Activated CD4-positive, alpha-beta T cell treated with anti-CD3 and anti-CD28 coated beads, Interleukin-2, amount 10 ng/mL, durations not matched to agents 7 days and 5 days (primary cell): ENCODE data around the gene CCDC170. TPM values are rescaled to one million over a fixed set of nuclear protein-coding genes. Genes with fewer than 3 reads are reported as not detected.
"Not testable (repeated sequence)": the region's sequence is repeated elsewhere in the genome, so short reads cannot be mapped to it uniquely, and the experiment has no call there.

Experiments used
- CTCF ChIA-PET: fragments of 350-600 bp; sonication (Branson Sonifier 250); formaldehyde crosslinking; loops from one replicate; lab custom pipeline; 2021; ENCODE audit warnings: antibody characterized with exemption; lab: Charles Lee
- POLR2A ChIA-PET: fragments of 350-600 bp; sonication (Branson Sonifier 250); formaldehyde crosslinking; loops from one replicate; lab custom pipeline; 2021; ENCODE audit warnings: antibody characterized with exemption; lab: Charles Lee
- DNase-seq: peaks from one replicate; pipeline ENCODE4 v3.0.0-alpha.2; 2020
- H3K27ac Mint-ChIP-seq: one replicate; pipeline ENCODE4 v1.8.0; 2021; ENCODE audit warnings: mild to moderate bottlenecking, moderate library complexity, mixed read lengths
- H3K27me3 Mint-ChIP-seq: one replicate; pipeline ENCODE4 v1.8.0; 2021; ENCODE audit warnings: mixed read lengths
- H3K36me3 Mint-ChIP-seq: one replicate; pipeline ENCODE4 v1.8.0; 2021; ENCODE audit warnings: low read depth, mixed read lengths
- H3K4me1 Mint-ChIP-seq: one replicate; pipeline ENCODE4 v1.8.0; 2021; ENCODE audit warnings: mixed read lengths
- H3K4me3 Mint-ChIP-seq: one replicate; pipeline ENCODE4 v1.8.0; 2021; ENCODE audit warnings: mild to moderate bottlenecking, moderate library complexity, mixed read lengths
- H3K9me3 Mint-ChIP-seq: one replicate; pipeline ENCODE4 v1.8.0; 2021; ENCODE audit warnings: mixed read lengths
- total RNA-seq, 2 experiments: library from RNA; stranded (reverse); gene quantifications; one replicate each; pipeline ENCODE4 v1.2.3, GENCODE V29; 2021

CCDC170 gene, protein sequence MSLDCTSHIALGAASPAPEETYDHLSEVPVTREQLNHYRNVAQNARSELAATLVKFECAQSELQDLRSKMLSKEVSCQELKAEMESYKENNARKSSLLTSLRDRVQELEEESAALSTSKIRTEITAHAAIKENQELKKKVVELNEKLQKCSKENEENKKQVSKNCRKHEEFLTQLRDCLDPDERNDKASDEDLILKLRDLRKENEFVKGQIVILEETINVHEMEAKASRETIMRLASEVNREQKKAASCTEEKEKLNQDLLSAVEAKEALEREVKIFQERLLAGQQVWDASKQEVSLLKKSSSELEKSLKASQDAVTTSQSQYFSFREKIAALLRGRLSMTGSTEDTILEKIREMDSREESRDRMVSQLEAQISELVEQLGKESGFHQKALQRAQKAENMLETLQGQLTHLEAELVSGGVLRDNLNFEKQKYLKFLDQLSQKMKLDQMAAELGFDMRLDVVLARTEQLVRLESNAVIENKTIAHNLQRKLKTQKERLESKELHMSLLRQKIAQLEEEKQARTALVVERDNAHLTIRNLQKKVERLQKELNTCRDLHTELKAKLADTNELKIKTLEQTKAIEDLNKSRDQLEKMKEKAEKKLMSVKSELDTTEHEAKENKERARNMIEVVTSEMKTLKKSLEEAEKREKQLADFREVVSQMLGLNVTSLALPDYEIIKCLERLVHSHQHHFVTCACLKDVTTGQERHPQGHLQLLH
- total RNA-seq = not detected

DNA sequence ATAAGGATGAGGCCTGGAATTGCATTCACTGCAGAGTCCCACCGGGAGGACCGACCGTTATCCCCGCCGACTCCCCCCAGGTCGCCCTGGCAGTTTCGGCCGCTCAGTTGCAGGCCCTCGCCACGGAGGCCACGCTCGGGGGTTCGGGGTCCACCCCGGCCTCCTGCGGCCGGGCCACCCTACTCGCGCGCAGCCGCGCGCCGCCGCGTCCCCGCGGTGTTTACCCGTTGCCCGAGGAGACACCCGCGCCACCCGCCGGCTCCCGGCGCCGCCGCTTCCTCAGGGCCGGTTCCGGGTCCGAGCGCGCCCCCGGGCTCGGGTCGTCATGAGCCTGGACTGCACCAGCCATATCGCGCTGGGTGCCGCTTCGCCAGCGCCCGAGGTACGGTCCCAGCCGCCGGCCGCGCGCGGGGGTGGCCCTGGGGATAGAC lies at the start of gene CCDC170:
TSS of gene CCDC170 (plus strand) at position 214 of the 431 bp plus-strand sequence. CDS start at position 326, 112 bp downstream.
- Mint-ChIP-seq H3K27me3 (peaks cover 52% of the 10 kb centered on the region), H3K4me3 (peak within 1 kb of the TSS; percentile 71), H3K36me3 (no peaks in the 10 kb centered on the region), H3K4me1 (peaks cover 19% of the 10 kb centered on the region), H3K27ac (no peak within 1 kb of the TSS), H3K9me3 (no peaks in the 10 kb centered on the region)
- ChIA-PET POLR2A (no interaction called here), CTCF (no interaction called here)
- no peak for DNase-seq

DNA sequence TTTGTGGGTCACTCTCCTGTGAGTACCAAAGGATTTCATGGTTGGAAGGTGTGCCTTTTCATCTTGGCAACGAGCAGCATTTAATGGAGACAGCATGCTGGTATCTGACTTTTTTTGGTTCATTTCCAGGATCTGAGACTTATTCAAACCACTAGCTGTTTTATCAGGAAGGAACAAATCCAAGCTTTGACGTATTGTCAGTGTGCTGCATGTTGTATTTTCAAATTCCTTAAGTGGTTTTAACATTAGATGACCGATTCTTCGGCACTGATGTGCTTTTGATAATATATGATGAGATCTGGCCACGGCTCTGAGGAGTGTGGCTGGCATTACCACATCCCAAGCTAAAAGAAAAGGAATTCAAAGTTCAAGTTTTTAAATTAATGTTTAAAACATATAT lies 48.3 kb upstream of the CCDC170 start:
- Mint-ChIP-seq H3K27me3 (no peaks in the 10 kb centered on the region), H3K9me3 (no peaks in the 10 kb centered on the region), H3K27ac (no peak overlapping the region), H3K4me1 (peaks cover 25% of the 10 kb centered on the region), H3K4me3 (no peak overlapping the region), H3K36me3 (peaks cover 7% of the 10 kb centered on the region)
- POLR2A ChIA-PET = interaction anchor here (0.6 kb wide), 1 partner anchor 58 kb away, joined by 4 read pairs; no protein-coding TSS in a partner anchor
- DNase-seq = no peak
- CTCF ChIA-PET = interaction anchor here (1.6 kb wide), 2 partner anchors 28 to 39 kb away, joined by 3 to 4 read pairs; no protein-coding TSS in a partner anchor

DNA sequence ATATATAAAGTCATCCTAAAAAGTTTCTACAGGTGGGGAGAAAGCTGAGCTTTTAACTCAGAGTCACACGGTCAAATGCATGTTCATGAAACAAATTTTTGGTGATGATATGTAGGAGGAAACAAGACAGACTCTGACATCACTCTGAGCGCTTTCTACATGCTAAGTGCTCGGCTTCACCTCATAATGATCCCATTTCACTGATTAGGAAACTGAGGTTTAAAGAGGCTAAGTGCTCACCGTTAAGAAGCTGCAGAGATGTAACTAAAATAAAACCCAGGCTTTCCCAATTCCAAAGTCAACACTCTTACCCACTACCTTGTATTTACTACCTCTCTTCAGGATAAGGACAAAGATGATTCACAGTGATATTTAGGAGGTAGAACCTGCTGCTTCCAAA lies 46.6 kb upstream of the CCDC170 start:
- no peak overlapping the region for H3K27ac Mint-ChIP-seq
- DNase-seq = no peak
- no peaks in the 10 kb centered on the region for H3K9me3 Mint-ChIP-seq
- POLR2A ChIA-PET = no interaction called here
- no peak overlapping the region for H3K4me3 Mint-ChIP-seq
- no peaks in the 10 kb centered on the region for H3K27me3 Mint-ChIP-seq
- CTCF ChIA-PET = interaction anchor here (1.0 to 1.9 kb wide), 3 partner anchors 10 to 41 kb away, joined by 3 to 6 read pairs (median 4); no protein-coding TSS in a partner anchor
- peaks cover 9% of the 10 kb centered on the region for H3K36me3 Mint-ChIP-seq
- peaks cover 22% of the 10 kb centered on the region for H3K4me1 Mint-ChIP-seq

DNA sequence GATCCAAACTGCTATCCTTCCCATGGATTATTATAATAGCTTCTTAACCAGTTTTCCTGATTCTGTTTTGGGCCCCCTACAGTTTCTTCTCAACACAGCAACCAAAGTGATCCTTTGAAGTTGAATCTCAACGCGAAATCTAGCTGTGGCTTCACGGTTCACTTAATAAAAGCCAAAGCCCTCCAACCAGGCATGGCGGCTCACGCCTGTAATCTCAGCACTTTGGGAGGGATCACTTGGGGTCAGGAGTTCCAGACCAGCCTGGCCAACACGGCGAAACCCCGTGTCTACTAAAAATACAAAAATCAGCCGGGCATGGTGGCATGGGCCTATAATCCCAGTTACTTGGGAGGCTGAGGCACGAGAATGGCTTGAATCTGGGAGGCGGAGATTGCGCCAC lies 45.2 kb upstream of the CCDC170 start:
- Mint-ChIP-seq H3K27ac (no peak overlapping the region), H3K27me3 (no peaks in the 10 kb centered on the region), H3K36me3 (peaks cover 7% of the 10 kb centered on the region), H3K4me1 (peaks cover 22% of the 10 kb centered on the region), H3K4me3 (no peak overlapping the region), H3K9me3 (no peaks in the 10 kb centered on the region)
- no peak for DNase-seq
- ChIA-PET POLR2A (no interaction called here), CTCF (no interaction called here)

DNA sequence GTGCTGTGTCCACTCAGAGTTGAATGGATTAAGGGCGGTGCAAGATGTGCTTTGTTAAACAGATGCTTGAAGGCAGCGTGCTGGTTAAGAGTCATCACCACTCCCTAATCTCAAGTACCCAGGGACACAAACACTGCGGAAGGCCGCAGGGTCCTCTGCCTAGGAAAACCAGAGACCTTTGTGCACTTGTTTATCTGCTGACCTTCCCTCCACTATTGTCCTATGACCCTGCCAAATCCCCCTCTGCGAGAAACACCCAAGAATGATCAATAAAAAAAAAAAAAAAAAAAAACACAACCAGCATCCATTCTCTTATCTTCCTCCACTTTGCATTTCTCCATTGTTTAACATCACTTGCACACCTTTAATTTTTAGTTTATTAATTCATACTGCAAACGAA lies 42.9 kb upstream of the CCDC170 start:
- POLR2A ChIA-PET, H3K27me3 Mint-ChIP-seq, H3K9me3 Mint-ChIP-seq, H3K36me3 Mint-ChIP-seq, DNase-seq: not testable (repeated sequence)
- CTCF ChIA-PET = interaction anchor here (0.6 to 1.7 kb wide), 3 partner anchors 14 to 58 kb away, joined by 3 to 5 read pairs (median 3); no protein-coding TSS in a partner anchor
- Mint-ChIP-seq H3K4me1 (peaks cover 33% of the 10 kb centered on the region), H3K4me3 (peak overlapping the region; percentile 91), H3K27ac (peak overlapping the region; percentile 89)

DNA sequence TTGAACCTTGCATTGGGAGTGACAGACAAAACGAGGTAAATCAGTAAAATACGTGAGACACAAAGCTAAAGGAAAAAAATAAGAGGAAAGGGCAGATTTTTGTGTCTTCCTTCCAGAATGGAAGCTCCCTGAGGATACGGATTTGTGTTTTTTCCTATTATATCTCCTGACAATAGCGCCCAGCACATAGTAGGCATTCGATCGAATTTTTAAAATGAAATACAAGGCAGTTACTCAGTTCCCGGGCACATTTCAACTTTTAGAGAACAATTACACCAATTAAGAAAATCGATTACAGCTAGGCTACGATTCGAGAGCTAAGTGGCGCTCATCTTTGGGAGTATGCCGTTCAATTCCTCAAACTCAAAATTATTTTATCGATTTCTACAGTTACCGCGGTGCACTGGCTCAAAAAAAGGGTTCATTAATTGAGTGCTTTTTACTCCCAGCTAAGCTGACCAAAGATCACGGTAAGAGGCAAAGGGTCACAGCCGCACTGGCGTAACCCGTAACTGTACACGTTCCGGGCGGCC lies 42.3 kb upstream of the CCDC170 start:
- peak overlapping the region; percentile 89 for H3K27ac Mint-ChIP-seq
- H3K36me3 Mint-ChIP-seq = peaks cover 7% of the 10 kb centered on the region
- H3K4me3 Mint-ChIP-seq = peak overlapping the region; percentile 91
- DNase-seq = no peak
- H3K9me3 Mint-ChIP-seq = no peaks in the 10 kb centered on the region
- peaks cover 35% of the 10 kb centered on the region for H3K4me1 Mint-ChIP-seq
- ChIA-PET POLR2A (interaction anchor here (0.7 kb wide), 1 partner anchor 230 kb away, joined by 3 read pairs; no protein-coding TSS in a partner anchor), CTCF (interaction anchor here (0.6 to 1.7 kb wide), 7 partner anchors 11 to 363 kb away, joined by 3 to 7 read pairs (median 3); no protein-coding TSS in a partner anchor)
- no peaks in the 10 kb centered on the region for H3K27me3 Mint-ChIP-seq

DNA sequence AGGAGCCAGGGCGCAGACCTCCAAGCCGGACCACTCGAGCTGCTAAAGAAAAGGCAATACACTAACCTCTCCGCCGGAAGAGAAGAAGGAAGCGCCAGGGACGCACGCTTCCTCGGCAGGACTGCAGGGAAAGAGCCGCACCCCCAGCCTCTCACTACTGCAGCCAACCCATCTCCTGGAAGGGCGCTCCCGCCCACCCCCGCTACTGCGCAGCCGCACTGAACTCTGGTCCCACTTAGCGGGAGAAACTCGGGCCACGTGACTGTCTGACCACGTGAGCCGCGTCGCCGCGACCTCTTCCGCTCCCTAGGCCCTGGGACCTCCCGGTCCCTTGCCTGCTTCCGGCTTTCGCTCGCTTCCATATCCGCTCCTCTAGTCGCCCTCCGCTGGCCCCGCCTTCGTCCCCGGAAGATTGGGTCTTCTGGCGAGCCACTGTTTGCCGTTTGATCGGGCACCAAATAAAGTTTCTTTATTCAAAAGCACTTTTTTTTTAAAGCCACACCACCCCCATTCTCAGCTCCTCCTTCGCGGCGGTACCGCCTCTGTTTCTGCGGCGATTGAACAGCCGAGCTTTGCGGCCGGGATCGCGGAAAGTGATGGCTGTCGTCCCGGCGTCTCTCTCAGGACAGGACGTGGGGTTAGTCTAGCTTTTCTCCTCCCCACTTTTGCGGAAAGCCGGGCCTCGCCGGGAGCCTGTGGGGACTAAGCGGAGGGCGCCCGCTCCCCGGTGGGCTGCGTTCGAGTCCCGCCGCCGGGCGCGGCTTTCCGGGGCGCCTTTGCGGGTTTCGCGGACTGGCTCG lies 41.7 kb upstream of the CCDC170 start, which contains the start of gene RMND1:
TSS of gene RMND1 (minus strand) at position 177 of the 800 bp plus-strand sequence. CDS start 6,315 bp downstream, outside the sequence.
- H3K4me3 Mint-ChIP-seq = peak within 1 kb of the TSS; percentile 91
- ChIA-PET POLR2A (interaction anchor here (0.6 to 0.7 kb wide), 3 partner anchors 47 to 230 kb away, joined by 3 to 7 read pairs (median 3); no protein-coding TSS in a partner anchor), CTCF (interaction anchor here (0.6 to 1.7 kb wide), 7 partner anchors 12 to 364 kb away, joined by 3 to 7 read pairs (median 4); no protein-coding TSS in a partner anchor)
- peak; percentile 100 for DNase-seq
- H3K27ac Mint-ChIP-seq = peak within 1 kb of the TSS; percentile 89
- no peaks in the 10 kb centered on the region for H3K27me3 Mint-ChIP-seq
- peaks cover 37% of the 10 kb centered on the region for H3K4me1 Mint-ChIP-seq
- no peaks in the 10 kb centered on the region for H3K9me3 Mint-ChIP-seq
- H3K36me3 Mint-ChIP-seq = peaks cover 10% of the 10 kb centered on the region

DNA sequence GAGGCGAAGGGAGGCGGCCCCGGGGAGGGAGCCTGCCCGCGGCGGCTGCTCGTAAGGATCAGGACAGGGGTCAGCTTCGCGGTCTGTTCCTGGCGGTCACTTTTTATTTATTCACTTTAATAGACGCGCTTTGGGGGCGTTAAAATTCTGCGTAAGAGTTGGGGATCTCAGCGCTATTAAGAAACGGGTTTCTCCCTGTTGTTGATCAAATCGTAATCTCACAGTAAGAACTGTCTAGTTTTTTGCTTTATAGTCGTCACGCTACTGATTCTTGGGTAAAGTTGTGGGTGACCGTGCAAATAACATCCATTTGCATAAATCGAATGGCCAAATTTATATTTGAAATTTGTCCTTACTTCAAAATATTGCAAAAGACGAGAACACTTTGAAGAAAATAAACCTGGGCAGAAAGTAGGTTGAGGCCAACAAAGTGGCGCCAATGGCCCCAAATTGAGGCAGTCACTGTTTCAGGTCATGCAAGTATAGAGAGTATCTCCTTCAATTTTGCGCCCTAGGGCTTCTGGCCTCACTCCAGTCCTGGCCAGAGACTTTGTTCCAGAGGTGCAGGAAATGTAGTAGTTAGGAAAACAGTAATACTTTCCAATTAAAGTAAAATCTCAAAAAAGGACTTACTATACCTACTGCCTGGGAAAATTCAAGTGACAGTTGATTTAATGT lies 40.9 kb upstream of the CCDC170 start:
- Mint-ChIP-seq H3K4me1 (peaks cover 41% of the 10 kb centered on the region), H3K4me3 (peak overlapping the region; percentile 91), H3K27ac (peak overlapping the region; percentile 89), H3K9me3 (no peaks in the 10 kb centered on the region), H3K27me3 (no peaks in the 10 kb centered on the region), H3K36me3 (peaks cover 13% of the 10 kb centered on the region)
- POLR2A ChIA-PET = interaction anchor here (0.6 kb wide), 1 partner anchor 48 kb away, joined by 3 read pairs; no protein-coding TSS in a partner anchor
- DNase-seq = no peak
- CTCF ChIA-PET = interaction anchor here (0.7 to 1.6 kb wide), 3 partner anchors 12 to 63 kb away, joined by 4 to 7 read pairs (median 5); no protein-coding TSS in a partner anchor

DNA sequence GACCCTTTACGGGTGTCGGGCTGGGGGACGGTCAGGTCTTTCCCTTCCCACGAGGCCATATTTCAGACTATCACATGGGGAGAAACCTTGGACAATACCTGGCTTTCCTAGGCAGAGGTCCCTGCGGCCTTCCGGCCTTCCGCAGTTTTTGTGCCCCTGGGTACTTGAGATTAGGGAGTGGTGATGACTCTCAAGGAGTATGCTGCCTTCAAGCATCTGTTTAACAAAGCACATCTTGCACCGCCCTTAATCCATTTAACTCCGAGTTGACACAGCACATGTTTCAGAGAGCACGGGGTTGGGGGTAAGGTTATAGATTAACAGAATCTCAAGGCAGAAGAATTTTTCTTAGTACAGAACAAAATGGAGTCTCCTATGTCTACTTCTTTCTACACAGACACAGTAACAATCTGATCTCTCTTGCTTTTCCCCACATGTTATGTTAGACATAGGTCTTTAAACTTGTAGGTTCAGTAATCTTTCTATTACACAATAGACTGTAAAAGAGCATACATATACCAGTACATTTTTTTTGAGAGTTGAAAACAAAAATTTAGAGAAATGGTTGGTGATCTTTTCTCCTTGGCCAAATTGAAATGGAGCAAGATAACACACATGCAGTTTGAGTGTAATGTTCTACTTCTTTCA lies 37.9 kb upstream of the CCDC170 start:
- H3K4me3 Mint-ChIP-seq, H3K27me3 Mint-ChIP-seq, H3K27ac Mint-ChIP-seq, POLR2A ChIA-PET, DNase-seq, CTCF ChIA-PET, H3K9me3 Mint-ChIP-seq: not testable (repeated sequence)
- H3K4me1 Mint-ChIP-seq = peaks cover 33% of the 10 kb centered on the region
- peaks cover 17% of the 10 kb centered on the region for H3K36me3 Mint-ChIP-seq

DNA sequence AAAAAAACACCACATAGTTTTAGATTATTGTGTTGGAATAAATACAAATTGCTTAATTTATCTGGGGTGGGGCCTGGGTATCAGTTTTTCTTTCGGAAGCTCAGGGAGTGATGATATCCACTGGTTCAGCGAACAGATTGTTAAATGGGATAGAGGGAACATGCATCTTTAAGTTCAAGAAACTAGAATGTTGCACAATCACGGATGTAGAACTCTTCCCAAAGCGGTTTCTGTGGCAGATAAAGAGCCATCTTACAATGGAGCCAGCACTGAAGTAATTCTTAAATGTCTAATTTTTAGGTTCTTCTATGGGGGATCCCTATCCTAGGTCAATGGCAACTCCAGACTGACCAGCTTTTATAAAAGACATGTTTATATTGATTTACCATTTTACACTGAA lies 32.1 kb upstream of the CCDC170 start:
- no peaks in the 10 kb centered on the region for H3K27me3 Mint-ChIP-seq
- DNase-seq = no peak
- ChIA-PET CTCF (no interaction called here), POLR2A (no interaction called here)
- no peak overlapping the region for H3K4me3 Mint-ChIP-seq
- H3K4me1 Mint-ChIP-seq = peaks cover 12% of the 10 kb centered on the region
- no peaks in the 10 kb centered on the region for H3K9me3 Mint-ChIP-seq
- no peak overlapping the region for H3K27ac Mint-ChIP-seq
- peaks cover 31% of the 10 kb centered on the region for H3K36me3 Mint-ChIP-seq

DNA sequence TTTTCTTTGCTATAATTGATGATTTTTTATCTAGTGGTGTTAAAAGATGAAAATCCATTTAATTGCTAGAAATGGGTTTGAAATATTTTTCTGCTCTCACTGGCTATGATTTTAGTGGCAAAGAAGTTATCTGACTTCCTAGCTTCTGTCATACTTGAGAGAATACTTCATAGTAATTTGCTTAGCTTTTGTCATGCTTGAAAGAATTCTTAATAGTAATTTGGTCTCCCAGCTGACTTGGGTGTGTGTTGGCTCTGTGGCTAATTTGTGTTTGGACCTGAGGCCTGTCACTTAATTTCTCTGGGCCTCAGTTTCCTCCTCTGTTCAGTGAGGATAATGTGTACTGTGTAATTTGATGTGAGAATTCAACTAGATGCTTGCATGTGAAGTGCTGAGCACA lies 29.1 kb upstream of the CCDC170 start:
- Mint-ChIP-seq H3K9me3 (no peaks in the 10 kb centered on the region), H3K4me3 (no peak overlapping the region), H3K36me3 (peaks cover 29% of the 10 kb centered on the region), H3K27me3 (no peaks in the 10 kb centered on the region), H3K4me1 (peaks cover 3% of the 10 kb centered on the region), H3K27ac (no peak overlapping the region)
- ChIA-PET POLR2A (no interaction called here), CTCF (no interaction called here)
- DNase-seq = no peak
